Liver (tissue), 9 donors: ENCODE results near the gene RASGRF1. TPM values are rescaled to one million over a fixed set of nuclear protein-coding genes. Genes with fewer than 3 reads are reported as not detected.

ENCODE experiments used
- DNase-seq: peaks from one replicate; pipeline ENCODE4 v3.0.0-alpha.2; 2017; ENCODE audit warnings: low spot score
- H3K27ac ChIP-seq, 2 donors: one replicate each; pipeline ENCODE4 v1.7.0; 2013; ENCODE audit warnings: inconsistent platforms in 2 of 2, low read length in 2 of 2, control low read depth in 1 of 2, low read depth in 1 of 2, mild to moderate bottlenecking in 1 of 2
- H3K27me3 ChIP-seq, 4 donors: one replicate each; pipeline versions ENCODE4 v1.6.1 to v1.7.0; 2013; ENCODE audit warnings: low read length in 3 of 4, inconsistent platforms in 1 of 4, mild to moderate bottlenecking in 1 of 4, moderate library complexity in 1 of 4; ENCODE audit not compliant: control insufficient read depth in 4 of 4, insufficient read depth in 4 of 4
- H3K36me3 ChIP-seq, 4 donors: one replicate each; pipeline versions ENCODE4 v1.6.1 to v1.7.0; 2013; ENCODE audit warnings: low read length in 3 of 4, mild to moderate bottlenecking in 3 of 4, low read depth in 1 of 4, moderate library complexity in 1 of 4; ENCODE audit not compliant: control insufficient read depth in 4 of 4, insufficient read depth in 3 of 4
- H3K4me1 ChIP-seq, 4 donors: one replicate each; pipeline versions ENCODE4 v1.6.1 to v1.7.0; 2013; ENCODE audit warnings: low read length in 3 of 4, mild to moderate bottlenecking in 3 of 4, moderate library complexity in 1 of 4; ENCODE audit not compliant: control insufficient read depth in 4 of 4, insufficient read depth in 4 of 4
- H3K4me3 ChIP-seq, 3 donors: one replicate each; pipeline versions ENCODE4 v1.6.1 to v1.7.0; 2013; ENCODE audit warnings: low read length in 3 of 3, control low read depth in 1 of 3, low read depth in 1 of 3, mild to moderate bottlenecking in 1 of 3
- H3K9ac ChIP-seq, 2 donors: one replicate each; pipeline ENCODE4 v1.7.0; 2013; ENCODE audit warnings: low read length in 2 of 2, mild to moderate bottlenecking in 2 of 2, moderate library complexity in 2 of 2, control low read depth in 1 of 2, low read depth in 1 of 2
- H3K9me3 ChIP-seq, 4 donors: one replicate each; pipeline versions ENCODE4 v1.6.1 to v1.7.0; 2013; ENCODE audit warnings: low read length in 3 of 4; ENCODE audit not compliant: control insufficient read depth in 4 of 4
- EGR1 ChIP-seq, 2 donors: IDR thresholded peaks; 2 replicates each; pipeline ENCODE4 v1.6.1; 2016 to 2018; ENCODE audit warnings: antibody characterized with exemption in 2 of 2, low read depth in 2 of 2
- FOXA1 ChIP-seq: IDR thresholded peaks from 2 replicates; pipeline ENCODE4 v1.6.1; 2016; ENCODE audit warnings: antibody characterized with exemption
- FOXA2 ChIP-seq: IDR thresholded peaks from 2 replicates; pipeline ENCODE4 v1.6.1; 2016; ENCODE audit warnings: antibody characterized with exemption
- GABPA ChIP-seq, 2 donors: IDR thresholded peaks in 1 of 2; conservative IDR thresholded peaks in 1 of 2; 2 replicates each; pipeline ENCODE4 v1.6.1; 2016; ENCODE audit warnings: antibody characterized with exemption in 2 of 2, mild to moderate bottlenecking in 1 of 2, moderate library complexity in 1 of 2
- HNF4A ChIP-seq, 2 donors: conservative IDR thresholded peaks; 2 replicates each; pipeline ENCODE4 v1.6.1; 2016; ENCODE audit warnings: antibody characterized with exemption in 2 of 2, mild to moderate bottlenecking in 2 of 2
- HNF4G ChIP-seq: IDR thresholded peaks from 2 replicates; pipeline ENCODE4 v1.6.1; 2016; ENCODE audit warnings: antibody characterized with exemption
- JUND ChIP-seq, 2 donors: IDR thresholded peaks; 2 replicates each; pipeline ENCODE4 v1.6.1; 2016; ENCODE audit warnings: antibody characterized with exemption in 2 of 2
- NR2F2 ChIP-seq: IDR thresholded peaks from 2 replicates; pipeline ENCODE4 v1.6.1; 2016; ENCODE audit warnings: antibody characterized with exemption
- RAD21 ChIP-seq, 2 donors: IDR thresholded peaks; 2 replicates each; pipeline ENCODE4 v1.6.1; 2016; ENCODE audit warnings: antibody characterized with exemption in 2 of 2, mild to moderate bottlenecking in 2 of 2
- RXRA ChIP-seq, 2 donors: IDR thresholded peaks; 2 replicates each; pipeline ENCODE4 v1.6.1; 2017 to 2018; ENCODE audit warnings: antibody characterized with exemption in 2 of 2, mild to moderate bottlenecking in 1 of 2
- SP1 ChIP-seq: IDR thresholded peaks from 2 replicates; pipeline ENCODE4 v1.6.1; 2018; ENCODE audit warnings: antibody characterized with exemption, mild to moderate bottlenecking
- TAF1 ChIP-seq: conservative IDR thresholded peaks from 2 replicates; pipeline ENCODE4 v1.6.1; 2016; ENCODE audit warnings: antibody characterized with exemption, mild to moderate bottlenecking
- YY1 ChIP-seq: IDR thresholded peaks from 2 replicates; pipeline ENCODE4 v1.6.1; 2016; ENCODE audit warnings: antibody characterized with exemption, mild to moderate bottlenecking
- WGBS: extraction: QIAGEN DNeasy Blood & Tissue Kit; methylation state at CpG from one replicate; pipeline ENCODE4 v1.1.7; 2013; 5-methylcytosine and 5-hydroxymethylcytosine counted together
- polyA plus RNA-seq, 2 donors: library from polyadenylated mRNA; stranded (reverse) in 1 of 2; unstranded in 1 of 2; fragments of 200-250 nt in 1 of 2; fragments of >200 nt in 1 of 2; fragmentation: Nextera tagmentation in 1 of 2; extraction: Ambion mirVana in 1 of 2; gene quantifications; one replicate each; pipeline versions ENCODE4 v1.2.1 to v1.2.3, GENCODE V29; 2013 to 2015
- total RNA-seq, 2 donors: library from RNA; depleted of rRNA; stranded (reverse); fragments of >200 nt; gene quantifications; one replicate each; pipeline ENCODE4 v1.2.3, GENCODE V29; 2014
- TF ChIP-seq, protein P1 (sequence below): fragments of 150-350 bp; IDR thresholded peaks from 2 replicates; pipeline ENCODE4 v1.5.1; 2017; ENCODE audit warnings: improper control_type of control experiment, low read depth, low read length; ENCODE audit not compliant: missing input control
- TF ChIP-seq, protein P2 (sequence below): IDR thresholded peaks from 2 replicates; pipeline ENCODE4 v1.6.1; 2016; ENCODE audit warnings: antibody characterized with exemption, mild to moderate bottlenecking
- TF ChIP-seq, protein P3 (sequence below): IDR thresholded peaks from 2 replicates; pipeline ENCODE4 v1.6.1; 2016; ENCODE audit warnings: antibody characterized with exemption
- TF ChIP-seq, protein P4 (sequence below): IDR thresholded peaks from 2 replicates; pipeline ENCODE4 v1.6.1; 2016; ENCODE audit warnings: antibody characterized with exemption
- TF ChIP-seq, protein P5 (sequence below): IDR thresholded peaks from 2 replicates; pipeline ENCODE4 v1.6.1; 2016; ENCODE audit warnings: antibody characterized with exemption
- donor health status: healthy.
- donor health status: healthy.
- donor health status: healthy.
- donor health status: healthy.
- donor health status: healthy.

RASGRF1 gene
- total and polyA plus RNA-seq, 4 donors: 0.28 TPM; not detected in 3

DNA sequence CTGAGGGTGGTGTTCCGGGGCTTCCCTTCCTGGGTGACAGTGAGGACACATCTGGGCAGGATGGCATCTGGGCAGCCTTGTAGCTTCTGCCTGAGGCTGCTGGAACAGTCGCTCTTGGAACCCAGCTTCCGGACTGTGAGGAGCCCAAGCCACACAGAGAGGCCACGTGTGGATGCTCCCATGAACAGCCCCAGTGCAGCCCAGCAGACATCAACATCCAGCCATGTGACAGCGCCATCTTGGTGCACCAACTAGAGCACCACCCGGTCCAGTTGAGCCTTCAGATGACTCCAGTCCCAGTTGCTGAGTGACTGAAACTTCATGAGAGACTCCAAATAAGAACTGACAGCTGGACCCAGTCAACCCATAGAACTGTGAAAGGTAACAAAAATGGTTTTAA, 130.3 kb downstream of the RASGRF1 start:
- no peaks in the 10 kb centered on the region for H3K27me3 ChIP-seq
- no peaks in the 10 kb centered on the region for H3K36me3 ChIP-seq
- DNase-seq: no peak

DNA sequence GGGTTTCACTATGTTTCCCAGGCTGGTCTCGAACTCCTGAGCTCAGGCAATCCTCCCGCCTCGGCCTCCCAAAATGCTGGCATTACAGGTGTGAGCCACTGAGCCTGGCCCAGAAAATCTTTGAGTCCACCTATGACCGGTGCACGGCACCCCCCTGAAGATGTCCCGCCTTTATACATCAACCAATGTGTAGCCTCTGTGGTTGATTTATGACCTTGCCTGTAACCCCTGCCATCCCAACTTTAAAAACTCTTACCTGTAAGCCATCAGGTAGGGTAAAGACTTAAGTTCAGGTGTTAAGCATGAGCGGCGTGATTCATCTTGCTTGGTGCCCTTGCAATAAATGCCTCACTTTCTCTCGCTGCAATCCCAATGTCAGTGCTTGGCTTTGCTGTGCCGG, 131.2 kb downstream of the RASGRF1 start:
- TF ChIP-seq HNF4A (conservative IDR thresholded peaks at IDR 0.05): no peak
- TF ChIP-seq TAF1: no peak
- TF ChIP-seq FOXA1: no peak
- no peak for TF ChIP-seq RXRA (IDR thresholded peaks at IDR 0.05)
- no peak for TF ChIP-seq GABPA (IDR thresholded peaks at IDR 0.05 in 1 of 2, conservative IDR thresholded peaks at IDR 0.05 in 1 of 2)
- TF ChIP-seq RAD21 (IDR thresholded peaks at IDR 0.05): no peak
- TF ChIP-seq, protein P1, sequence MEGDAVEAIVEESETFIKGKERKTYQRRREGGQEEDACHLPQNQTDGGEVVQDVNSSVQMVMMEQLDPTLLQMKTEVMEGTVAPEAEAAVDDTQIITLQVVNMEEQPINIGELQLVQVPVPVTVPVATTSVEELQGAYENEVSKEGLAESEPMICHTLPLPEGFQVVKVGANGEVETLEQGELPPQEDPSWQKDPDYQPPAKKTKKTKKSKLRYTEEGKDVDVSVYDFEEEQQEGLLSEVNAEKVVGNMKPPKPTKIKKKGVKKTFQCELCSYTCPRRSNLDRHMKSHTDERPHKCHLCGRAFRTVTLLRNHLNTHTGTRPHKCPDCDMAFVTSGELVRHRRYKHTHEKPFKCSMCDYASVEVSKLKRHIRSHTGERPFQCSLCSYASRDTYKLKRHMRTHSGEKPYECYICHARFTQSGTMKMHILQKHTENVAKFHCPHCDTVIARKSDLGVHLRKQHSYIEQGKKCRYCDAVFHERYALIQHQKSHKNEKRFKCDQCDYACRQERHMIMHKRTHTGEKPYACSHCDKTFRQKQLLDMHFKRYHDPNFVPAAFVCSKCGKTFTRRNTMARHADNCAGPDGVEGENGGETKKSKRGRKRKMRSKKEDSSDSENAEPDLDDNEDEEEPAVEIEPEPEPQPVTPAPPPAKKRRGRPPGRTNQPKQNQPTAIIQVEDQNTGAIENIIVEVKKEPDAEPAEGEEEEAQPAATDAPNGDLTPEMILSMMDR: no peak
- no peak for TF ChIP-seq YY1
- TF ChIP-seq, protein P2, sequence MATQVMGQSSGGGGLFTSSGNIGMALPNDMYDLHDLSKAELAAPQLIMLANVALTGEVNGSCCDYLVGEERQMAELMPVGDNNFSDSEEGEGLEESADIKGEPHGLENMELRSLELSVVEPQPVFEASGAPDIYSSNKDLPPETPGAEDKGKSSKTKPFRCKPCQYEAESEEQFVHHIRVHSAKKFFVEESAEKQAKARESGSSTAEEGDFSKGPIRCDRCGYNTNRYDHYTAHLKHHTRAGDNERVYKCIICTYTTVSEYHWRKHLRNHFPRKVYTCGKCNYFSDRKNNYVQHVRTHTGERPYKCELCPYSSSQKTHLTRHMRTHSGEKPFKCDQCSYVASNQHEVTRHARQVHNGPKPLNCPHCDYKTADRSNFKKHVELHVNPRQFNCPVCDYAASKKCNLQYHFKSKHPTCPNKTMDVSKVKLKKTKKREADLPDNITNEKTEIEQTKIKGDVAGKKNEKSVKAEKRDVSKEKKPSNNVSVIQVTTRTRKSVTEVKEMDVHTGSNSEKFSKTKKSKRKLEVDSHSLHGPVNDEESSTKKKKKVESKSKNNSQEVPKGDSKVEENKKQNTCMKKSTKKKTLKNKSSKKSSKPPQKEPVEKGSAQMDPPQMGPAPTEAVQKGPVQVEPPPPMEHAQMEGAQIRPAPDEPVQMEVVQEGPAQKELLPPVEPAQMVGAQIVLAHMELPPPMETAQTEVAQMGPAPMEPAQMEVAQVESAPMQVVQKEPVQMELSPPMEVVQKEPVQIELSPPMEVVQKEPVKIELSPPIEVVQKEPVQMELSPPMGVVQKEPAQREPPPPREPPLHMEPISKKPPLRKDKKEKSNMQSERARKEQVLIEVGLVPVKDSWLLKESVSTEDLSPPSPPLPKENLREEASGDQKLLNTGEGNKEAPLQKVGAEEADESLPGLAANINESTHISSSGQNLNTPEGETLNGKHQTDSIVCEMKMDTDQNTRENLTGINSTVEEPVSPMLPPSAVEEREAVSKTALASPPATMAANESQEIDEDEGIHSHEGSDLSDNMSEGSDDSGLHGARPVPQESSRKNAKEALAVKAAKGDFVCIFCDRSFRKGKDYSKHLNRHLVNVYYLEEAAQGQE: no peak
- TF ChIP-seq, protein P3, sequence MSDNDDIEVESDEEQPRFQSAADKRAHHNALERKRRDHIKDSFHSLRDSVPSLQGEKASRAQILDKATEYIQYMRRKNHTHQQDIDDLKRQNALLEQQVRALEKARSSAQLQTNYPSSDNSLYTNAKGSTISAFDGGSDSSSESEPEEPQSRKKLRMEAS: no peak
- no peak for TF ChIP-seq EGR1 (IDR thresholded peaks at IDR 0.05; ENCODE audit: low read depth in 2 of 2)
- TF ChIP-seq NR2F2: no peak
- TF ChIP-seq, protein P4, sequence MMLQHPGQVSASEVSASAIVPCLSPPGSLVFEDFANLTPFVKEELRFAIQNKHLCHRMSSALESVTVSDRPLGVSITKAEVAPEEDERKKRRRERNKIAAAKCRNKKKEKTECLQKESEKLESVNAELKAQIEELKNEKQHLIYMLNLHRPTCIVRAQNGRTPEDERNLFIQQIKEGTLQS: no peak
- TF ChIP-seq HNF4G: no peak
- TF ChIP-seq FOXA2: no peak
- TF ChIP-seq JUND (IDR thresholded peaks at IDR 0.05): no peak
- no peak for TF ChIP-seq SP1
- TF ChIP-seq, protein P5, sequence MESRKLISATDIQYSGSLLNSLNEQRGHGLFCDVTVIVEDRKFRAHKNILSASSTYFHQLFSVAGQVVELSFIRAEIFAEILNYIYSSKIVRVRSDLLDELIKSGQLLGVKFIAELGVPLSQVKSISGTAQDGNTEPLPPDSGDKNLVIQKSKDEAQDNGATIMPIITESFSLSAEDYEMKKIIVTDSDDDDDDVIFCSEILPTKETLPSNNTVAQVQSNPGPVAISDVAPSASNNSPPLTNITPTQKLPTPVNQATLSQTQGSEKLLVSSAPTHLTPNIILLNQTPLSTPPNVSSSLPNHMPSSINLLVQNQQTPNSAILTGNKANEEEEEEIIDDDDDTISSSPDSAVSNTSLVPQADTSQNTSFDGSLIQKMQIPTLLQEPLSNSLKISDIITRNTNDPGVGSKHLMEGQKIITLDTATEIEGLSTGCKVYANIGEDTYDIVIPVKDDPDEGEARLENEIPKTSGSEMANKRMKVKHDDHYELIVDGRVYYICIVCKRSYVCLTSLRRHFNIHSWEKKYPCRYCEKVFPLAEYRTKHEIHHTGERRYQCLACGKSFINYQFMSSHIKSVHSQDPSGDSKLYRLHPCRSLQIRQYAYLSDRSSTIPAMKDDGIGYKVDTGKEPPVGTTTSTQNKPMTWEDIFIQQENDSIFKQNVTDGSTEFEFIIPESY: no peak
- H3K27me3 ChIP-seq: no peaks in the 10 kb centered on the region
- no peaks in the 10 kb centered on the region for H3K4me1 ChIP-seq
- no peak overlapping the region for H3K27ac ChIP-seq
- H3K36me3 ChIP-seq: no peaks in the 10 kb centered on the region
- no peak overlapping the region for H3K9ac ChIP-seq
- no peak for DNase-seq
- no peaks in the 10 kb centered on the region for H3K9me3 ChIP-seq
- H3K4me3 ChIP-seq: no peak overlapping the region
- WGBS: 98% methylated on average over 10 of the region's 10 CpGs

More for the DNA sequence above, 130.3 kb downstream of the RASGRF1 start:
- WGBS: 96% methylated on average over 6 of the region's 6 CpGs
- Histone ChIP-seq H3K27ac (no peak overlapping the region), H3K9me3 (no peaks in the 10 kb centered on the region), H3K9ac (no peak overlapping the region), H3K4me3 (no peak overlapping the region), H3K4me1 (no peaks in the 10 kb centered on the region)
- TF ChIP-seq, protein P4: no peak
- TF ChIP-seq, protein P3: no peak
- no peak for TF ChIP-seq JUND (IDR thresholded peaks at IDR 0.05)
